IMR-90 (cell line): ENCODE measurements around the gene CLDN14. TPM values are rescaled to one million over a fixed set of nuclear protein-coding genes. Genes with fewer than 3 reads are reported as not detected.

Experiments
- ATAC-seq: fragments of 200-7000 bp; cut with Tn5 transposase; 2 replicates; pipeline ENCODE4 v1.9.1; 2020; ENCODE audit warnings: low read depth, mild to moderate bottlenecking, moderate library complexity
- BruUV-seq: library from RNA; stranded (reverse); fragments of 400-500 nt; replicated peaks from 2 replicates; lab custom pipeline; 2021; lab: Mats Ljungman, UMichigan
- CTCF ChIA-PET: fragments of 300-600 bp; formaldehyde crosslinking; extraction: SDS; loops from one replicate; lab custom pipeline; 2021; ENCODE audit warnings: antibody characterized with exemption; lab: Yijun Ruan, JAX
- POLR2A ChIA-PET: fragments of 300-600 bp; sonication (Branson Sonifier 250); formaldehyde crosslinking; loops from one replicate; lab custom pipeline; 2022; ENCODE audit warnings: antibody characterized with exemption; ENCODE audit not compliant: unreplicated experiment; lab: Charles Lee
- DNase-seq: peaks from one replicate; pipeline ENCODE4 v3.0.0; 2013
- H2AFZ ChIP-seq: replicated peaks from 2 replicates; pipeline ENCODE3; 2013; ENCODE audit warnings: low read length, mild to moderate bottlenecking; ENCODE audit not compliant: poor library complexity
- H2AK5ac ChIP-seq: 2 replicates; pipeline ENCODE4 v1.6.1; 2013; ENCODE audit warnings: low read depth, low read length, inconsistent platforms
- H2AK9ac ChIP-seq: replicated peaks from 2 replicates; pipeline ENCODE3; 2013; ENCODE audit warnings: mild to moderate bottlenecking, low read depth, low read length, moderate library complexity; ENCODE audit not compliant: poor library complexity
- H2BK120ac ChIP-seq: 2 replicates; pipeline ENCODE4 v1.6.1; 2013; ENCODE audit warnings: low read depth, low read length, inconsistent platforms
- H2BK15ac ChIP-seq: 3 replicates; pipeline ENCODE4 v1.6.1; 2013; ENCODE audit warnings: low read depth, low read length, inconsistent platforms
- H2BK20ac ChIP-seq: 2 replicates; pipeline ENCODE4 v1.6.1; 2013; ENCODE audit warnings: low read depth, mild to moderate bottlenecking, inconsistent platforms, low read length, moderate library complexity
- H2BK5ac ChIP-seq: 2 replicates; pipeline ENCODE4 v1.6.1; 2013; ENCODE audit warnings: mild to moderate bottlenecking, low read depth, low read length, inconsistent platforms; ENCODE audit not compliant: poor library complexity, severe bottlenecking
- H3K14ac ChIP-seq: replicated peaks from 2 replicates; pipeline ENCODE4 v1.6.1; 2013; ENCODE audit warnings: low read depth, low read length, inconsistent platforms
- H3K18ac ChIP-seq: 2 replicates; pipeline ENCODE4 v1.6.1; 2013; ENCODE audit warnings: low read depth, low read length, control low read depth
- H3K23ac ChIP-seq: 2 replicates; pipeline ENCODE4 v1.6.1; 2013; ENCODE audit warnings: low read depth, low read length, inconsistent platforms
- H3K27ac ChIP-seq: 2 replicates; pipeline ENCODE4 v1.5.1; 2013; ENCODE audit warnings: mild to moderate bottlenecking, control low read depth, low read length; ENCODE audit not compliant: insufficient read depth
- H3K27me3 ChIP-seq: 2 replicates; pipeline ENCODE4 v1.6.1; 2013; ENCODE audit warnings: low read length; ENCODE audit not compliant: control insufficient read depth, insufficient read depth
- H3K36me3 ChIP-seq: 2 replicates; pipeline ENCODE4 v1.6.1; 2013; ENCODE audit warnings: low read length, mixed read lengths; ENCODE audit not compliant: control insufficient read depth, insufficient read depth
- H3K4ac ChIP-seq: 2 replicates; pipeline ENCODE4 v1.6.1; 2013; ENCODE audit warnings: low read depth, low read length, inconsistent platforms
- H3K4me1 ChIP-seq: 2 replicates; pipeline ENCODE4 v1.6.1; 2013; ENCODE audit warnings: low read length, mixed read lengths; ENCODE audit not compliant: control insufficient read depth, insufficient read depth
- H3K4me2 ChIP-seq: 2 replicates; pipeline ENCODE4 v1.6.1; 2013; ENCODE audit warnings: low read depth, mild to moderate bottlenecking, control low read depth, low read length, moderate library complexity
- H3K4me3 ChIP-seq: 2 replicates; pipeline ENCODE4 v1.5.1; 2013; ENCODE audit warnings: low read depth, mild to moderate bottlenecking, control low read depth, low read length, moderate library complexity; ENCODE audit not compliant: insufficient read depth
- H3K56ac ChIP-seq: 2 replicates; pipeline ENCODE4 v1.6.1; 2013; ENCODE audit warnings: low read length, inconsistent platforms; ENCODE audit not compliant: insufficient read depth; ENCODE audit errors: extremely low read depth
- H3K79me1 ChIP-seq, 2 experiments: 2 replicates each; pipeline ENCODE4 v1.6.1; 2013; ENCODE audit warnings: low read length in 2 of 2, inconsistent platforms in 1 of 2, low read depth in 1 of 2
- H3K9ac ChIP-seq: 2 replicates; pipeline ENCODE4 v1.6.1; 2013; ENCODE audit warnings: low read depth, low read length, control low read depth
- H3K9me1 ChIP-seq: 2 replicates; pipeline ENCODE4 v1.6.1; 2013; ENCODE audit warnings: low read length, inconsistent platforms; ENCODE audit not compliant: insufficient read depth
- H3K9me3 ChIP-seq: 2 replicates; pipeline ENCODE4 v1.6.1; 2013; ENCODE audit warnings: low read length; ENCODE audit not compliant: control insufficient read depth, insufficient read depth
- H4K20me1 ChIP-seq: 2 replicates; pipeline ENCODE4 v1.6.1; 2013; ENCODE audit warnings: low read length, inconsistent platforms; ENCODE audit not compliant: insufficient read depth
- H4K5ac ChIP-seq: 2 replicates; pipeline ENCODE4 v1.6.1; 2013; ENCODE audit warnings: mild to moderate bottlenecking, low read depth, low read length, control low read depth
- H4K8ac ChIP-seq, 2 experiments: 2 replicates each; pipeline ENCODE4 v1.6.1; 2013; ENCODE audit warnings: low read depth in 2 of 2, low read length in 2 of 2, control low read depth in 1 of 2, inconsistent platforms in 1 of 2
- H4K91ac ChIP-seq: 2 replicates; pipeline ENCODE4 v1.6.1; 2013; ENCODE audit warnings: low read depth, low read length, inconsistent platforms; ENCODE audit not compliant: insufficient read depth
- CHD1 ChIP-seq: IDR thresholded peaks from 2 replicates; pipeline ENCODE4 v1.6.1; 2012; ENCODE audit warnings: low read depth, low read length, improper control_type of control experiment
- MAZ ChIP-seq: IDR thresholded peaks from 2 replicates; pipeline ENCODE4 v1.6.1; 2012; ENCODE audit warnings: low read depth, mild to moderate bottlenecking, low read length, improper control_type of control experiment, moderate library complexity, borderline replicate concordance
- MXI1 ChIP-seq: IDR thresholded peaks from 2 replicates; pipeline ENCODE4 v1.6.1; 2012; ENCODE audit warnings: low read depth, mild to moderate bottlenecking, low read length, moderate library complexity, borderline replicate concordance
- NFE2L2 ChIP-seq: fragments of 150-350 bp; IDR thresholded peaks from 2 replicates; pipeline ENCODE4 v1.6.1; 2016; ENCODE audit warnings: low read depth, mild to moderate bottlenecking, low read length
- WGBS, 2 experiments: methylation state at CpG; one replicate each; pipeline versions ENCODE4 v1.1.5 to v1.1.7; 2013; ENCODE audit warnings: missing lambda C conversion rate in 2 of 2; ENCODE audit not compliant: insufficient read length in 1 of 2; ENCODE audit errors: extremely low coverage in 2 of 2; 5-methylcytosine and 5-hydroxymethylcytosine counted together
- dilution Hi-C: fragments of 300-500 bp; cut with HindIII; formaldehyde crosslinking; loops from one replicate; pipeline ENCODE4 v1.14.3; 2018; ENCODE audit warnings: low sequenced_read_pairs; ENCODE audit not compliant: unreplicated experiment
- in situ Hi-C: fragments of 300-500 bp; cut with MboI; formaldehyde crosslinking; loops from 3 replicates; pipeline ENCODE4 v1.14.3; 2019; ENCODE audit warnings: low sequenced_read_pairs, inconsistent platforms, mixed read lengths
- intact Hi-C: fragments of 100-400 bp; cut with micrococcal nuclease; formaldehyde crosslinking; loops from 2 replicates; pipeline ENCODE4 v1.10.0; 2022
- polyA plus RNA-seq, 3 experiments: library from polyadenylated mRNA; depleted of rRNA; stranded (reverse); fragments of >200 nt; gene quantifications; 2 replicates each; pipeline ENCODE4 v1.2.3, GENCODE V29; 2012; ENCODE audit warnings: low replicate concordance in 1 of 3
- total RNA-seq: library from RNA; depleted of rRNA; stranded (reverse); fragments of >200 nt; gene quantifications from 2 replicates; pipeline ENCODE4 v1.2.3, GENCODE V29; 2012

CLDN14 gene
- total and polyA plus RNA-seq, 2 of the 4 experiments (the other 2 are of a cell fraction) = not detected

DNA sequence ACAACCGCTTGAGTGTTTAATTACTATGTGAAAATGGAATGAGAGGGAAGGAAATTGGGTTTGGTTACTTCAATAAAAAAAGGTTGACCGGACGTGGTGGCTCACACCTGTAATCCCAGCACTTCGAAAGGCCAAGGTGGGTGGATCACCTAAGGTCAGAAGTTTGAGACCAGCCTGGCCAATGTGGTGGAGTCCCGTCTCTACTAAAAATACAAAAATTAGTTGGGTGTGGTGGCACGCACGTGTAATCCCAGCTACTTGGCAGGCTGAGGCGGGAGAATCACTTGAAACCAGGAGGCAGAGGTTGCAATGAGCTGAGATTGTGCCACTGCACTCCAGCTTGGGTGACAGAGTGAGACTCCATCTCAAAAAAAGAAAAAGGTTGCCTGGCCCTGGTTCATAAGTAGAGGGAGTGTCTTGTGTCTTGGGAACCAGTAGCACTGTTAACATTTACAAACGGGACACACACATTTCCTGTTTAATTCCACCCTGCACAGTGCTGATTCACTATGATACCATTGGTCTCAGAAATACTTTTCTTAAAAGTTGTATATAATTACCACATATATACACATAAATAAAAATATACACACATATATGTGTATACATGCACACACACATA is 27.6 kb upstream of the CLDN14 start:
- no TSS peak for BruUV-seq
- no peak overlapping the region for H3K4ac ChIP-seq
- H3K4me3 ChIP-seq = no peak overlapping the region
- WGBS, 2 experiments = 97% methylated on average over 6 of the region's 9 CpGs; no CpG with 5 or more reads in 1 of the 2 experiments
- dilution Hi-C loops = no loop called here
- H4K20me1 ChIP-seq = no peaks in the 10 kb centered on the region
- no peak overlapping the region for H2AK5ac ChIP-seq
- no peak overlapping the region for H3K14ac ChIP-seq
- no peak overlapping the region for H3K27ac ChIP-seq
- no peak overlapping the region for H2BK5ac ChIP-seq
- TF ChIP-seq NFE2L2 (0 out of 2 replicates have a peak, but pooled peaks have one; percentile 7), MAZ (no peak), MXI1 (no peak), CHD1 (no peak)
- in situ Hi-C loops = no loop called here
- H3K36me3 ChIP-seq = no peaks in the 10 kb centered on the region
- CTCF ChIA-PET = interaction anchor here (0.6 kb wide), 1 partner anchor 120 kb away, joined by 9 read pairs; no protein-coding TSS in a partner anchor
- H2BK20ac ChIP-seq = no peak overlapping the region
- H3K4me1 ChIP-seq = no peaks in the 10 kb centered on the region
- no peak overlapping the region for H3K4me2 ChIP-seq
- H3K27me3 ChIP-seq = peaks cover 20% of the 10 kb centered on the region
- POLR2A ChIA-PET = no interaction called here
- H2AK9ac ChIP-seq = no peak overlapping the region
- no peak overlapping the region for H3K18ac ChIP-seq
- peak; percentile 38 for DNase-seq
- no peak overlapping the region for H4K8ac ChIP-seq
- H3K23ac ChIP-seq = no peak overlapping the region
- no peak overlapping the region for H2BK15ac ChIP-seq
- H4K91ac ChIP-seq = no peak overlapping the region
- ATAC-seq = peak; percentile 60
- H3K79me1 ChIP-seq = no peaks in the 10 kb centered on the region
- no peaks in the 10 kb centered on the region for H3K9me3 ChIP-seq
- H2BK120ac ChIP-seq = no peak overlapping the region
- H4K5ac ChIP-seq = no peak overlapping the region
- intact Hi-C loops = loop anchor here (10.0 kb wide), 2 partner anchors 237 to 577 kb away; no protein-coding TSS in a partner anchor
- no peak overlapping the region for H3K9ac ChIP-seq
- H3K56ac ChIP-seq = no peak overlapping the region
- no peaks in the 10 kb centered on the region for H3K9me1 ChIP-seq
- H2AFZ ChIP-seq = no peak overlapping the region
